HuH-7.5 (cell line): ENCODE data around the gene GOLGA8H.
"Not testable (repeated sequence)": the region's sequence is repeated elsewhere in the genome, so short reads cannot be mapped to it uniquely, and the experiment has no call there.

Source experiments
- DNase-seq: peaks from one replicate; pipeline ENCODE4 v3.0.0; 2011; ENCODE audit warnings: low spot score

GOLGA8H gene

GRCh38 chr15:30603796-30604195, at the start of gene GOLGA8H:
Gene GOLGA8H, plus strand, starts transcription at chr15:30604028. Its CDS starts 98 bp downstream, at chr15:30604126.
- DNase-seq = not testable (repeated sequence)

DNA sequence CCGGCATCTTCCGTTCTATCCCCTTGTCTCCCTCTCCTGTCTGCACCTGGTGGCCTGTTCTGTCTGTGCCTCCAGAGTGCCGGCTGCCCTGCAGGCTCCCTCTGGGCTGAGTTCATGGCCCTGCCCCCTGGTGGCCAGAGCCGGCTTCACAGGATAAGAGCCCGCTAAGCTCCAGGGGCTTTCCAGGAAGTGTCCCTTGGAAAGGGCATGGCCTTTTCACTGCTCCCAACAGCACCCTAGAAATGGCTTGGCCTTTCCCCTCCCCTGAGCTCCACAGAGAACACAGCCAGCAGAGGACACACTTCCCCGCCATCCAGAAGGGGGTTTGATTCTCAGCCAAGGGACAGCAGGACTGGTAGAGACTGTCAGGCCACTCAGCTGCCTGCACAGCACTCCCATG, 36.9 kb upstream of the GOLGA8H start:
- not testable (repeated sequence) for DNase-seq

GRCh38 chr15:30573012-30573491, 30.8 kb upstream of the GOLGA8H start:
- not testable (repeated sequence) for DNase-seq

DNA sequence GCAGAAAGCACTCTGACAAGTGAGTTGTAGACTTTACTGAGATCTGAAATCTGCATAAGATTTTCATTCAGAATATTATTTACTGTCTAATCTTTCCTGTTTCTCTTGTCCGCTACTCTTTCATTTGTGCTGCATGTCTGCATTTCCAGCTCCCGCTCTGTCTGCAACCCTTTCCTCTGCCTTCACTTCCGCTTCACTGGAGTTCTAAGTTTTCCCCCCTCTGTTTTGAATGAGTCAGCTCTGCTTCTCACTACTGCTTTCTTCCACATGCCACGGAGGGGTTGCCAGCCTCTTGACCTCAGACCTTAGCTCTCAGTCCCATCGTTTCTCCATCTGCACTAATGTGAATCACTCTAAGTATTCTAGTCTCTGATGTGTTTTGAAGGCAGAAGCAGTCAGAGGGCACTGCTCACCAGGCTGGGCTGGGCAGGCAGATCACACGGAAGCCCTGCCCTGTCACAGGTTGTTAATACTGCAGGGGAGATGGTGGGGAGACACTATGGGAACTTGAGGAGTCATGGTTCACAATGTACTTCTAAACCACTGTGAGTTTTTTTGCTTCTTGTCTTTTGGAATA, 24.3 kb upstream of the GOLGA8H start:
- not testable (repeated sequence) for DNase-seq

DNA sequence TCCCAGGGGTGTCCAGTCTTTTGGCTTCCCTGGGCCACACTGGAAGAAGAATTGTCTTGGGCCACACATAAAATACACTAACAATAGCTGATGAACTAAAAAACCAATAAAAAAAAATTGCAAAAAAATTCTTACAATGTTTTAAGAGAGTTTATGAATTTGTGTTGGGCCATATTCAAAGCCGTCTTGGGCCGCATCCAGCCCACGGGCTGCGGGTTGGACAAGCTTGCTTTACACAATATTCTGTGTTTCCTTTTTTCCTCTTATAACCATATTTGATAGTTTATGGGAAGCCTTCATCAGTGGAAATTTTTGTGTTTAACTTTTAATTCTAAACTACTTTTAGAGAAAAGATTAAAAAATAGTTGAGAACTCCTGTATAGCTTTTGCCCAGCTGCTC, 23.1 kb upstream of the GOLGA8H start:
- DNase-seq = not testable (repeated sequence)

GRCh38 chr15:30598953-30599352, 4.9 kb upstream of the GOLGA8H start:
- not testable (repeated sequence) for DNase-seq

- DNase-seq = not testable (repeated sequence)
Observed at GRCh38 chr15:30612271-30612670, 8.4 kb downstream of the GOLGA8H start.

GRCh38 chr15:30621342-30621741, 17.5 kb downstream of the GOLGA8H start:
- DNase-seq = not testable (repeated sequence)

DNA sequence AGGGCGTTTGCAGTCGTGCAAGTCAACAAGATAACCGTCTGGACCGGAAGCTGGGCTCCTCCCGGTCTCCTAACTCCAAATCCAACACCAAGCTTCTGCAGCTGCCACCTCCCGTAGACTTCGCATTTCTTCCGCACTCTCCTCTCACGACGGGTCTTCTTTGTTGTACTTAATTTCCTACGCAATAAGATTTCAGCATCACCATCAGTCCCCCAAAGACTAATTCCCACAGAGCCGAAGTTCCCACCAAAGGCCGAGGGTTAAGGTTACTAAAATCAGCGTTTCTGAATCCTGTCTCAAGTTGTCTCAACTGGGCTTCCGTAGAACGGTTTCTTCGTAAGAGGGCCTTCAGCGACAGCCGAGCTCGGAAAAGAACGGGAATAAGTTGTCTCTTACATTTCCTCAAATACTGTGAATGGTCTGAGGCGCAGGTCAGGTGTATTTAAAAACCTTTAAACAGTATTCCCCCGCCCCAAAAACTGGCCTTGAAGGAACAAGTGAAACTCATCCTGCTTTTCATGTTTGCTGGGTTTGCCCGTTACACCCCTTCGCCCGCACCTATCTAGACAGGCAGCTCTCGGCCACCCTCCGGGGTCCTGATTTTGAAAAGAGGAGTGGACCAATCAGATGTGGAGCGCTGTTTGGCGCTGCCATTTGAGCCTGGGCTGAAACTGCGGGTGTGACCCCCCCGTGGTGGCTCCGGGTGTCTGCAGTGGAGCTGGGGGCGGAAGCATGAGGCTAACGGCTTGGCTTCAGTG, 21.8 kb downstream of the GOLGA8H start, which contains the start of gene ARHGAP11B:
Gene ARHGAP11B, plus strand, starts transcription at position 693 of the 758 bp plus-strand sequence.
- DNase-seq = peak; percentile 44

- not testable (repeated sequence) for DNase-seq
Observed at GRCh38 chr15:30626194-30626565, 22.4 kb downstream of the GOLGA8H start.

GRCh38 chr15:30626632-30627031, 22.8 kb downstream of the GOLGA8H start:
- DNase-seq = not testable (repeated sequence)

DNA sequence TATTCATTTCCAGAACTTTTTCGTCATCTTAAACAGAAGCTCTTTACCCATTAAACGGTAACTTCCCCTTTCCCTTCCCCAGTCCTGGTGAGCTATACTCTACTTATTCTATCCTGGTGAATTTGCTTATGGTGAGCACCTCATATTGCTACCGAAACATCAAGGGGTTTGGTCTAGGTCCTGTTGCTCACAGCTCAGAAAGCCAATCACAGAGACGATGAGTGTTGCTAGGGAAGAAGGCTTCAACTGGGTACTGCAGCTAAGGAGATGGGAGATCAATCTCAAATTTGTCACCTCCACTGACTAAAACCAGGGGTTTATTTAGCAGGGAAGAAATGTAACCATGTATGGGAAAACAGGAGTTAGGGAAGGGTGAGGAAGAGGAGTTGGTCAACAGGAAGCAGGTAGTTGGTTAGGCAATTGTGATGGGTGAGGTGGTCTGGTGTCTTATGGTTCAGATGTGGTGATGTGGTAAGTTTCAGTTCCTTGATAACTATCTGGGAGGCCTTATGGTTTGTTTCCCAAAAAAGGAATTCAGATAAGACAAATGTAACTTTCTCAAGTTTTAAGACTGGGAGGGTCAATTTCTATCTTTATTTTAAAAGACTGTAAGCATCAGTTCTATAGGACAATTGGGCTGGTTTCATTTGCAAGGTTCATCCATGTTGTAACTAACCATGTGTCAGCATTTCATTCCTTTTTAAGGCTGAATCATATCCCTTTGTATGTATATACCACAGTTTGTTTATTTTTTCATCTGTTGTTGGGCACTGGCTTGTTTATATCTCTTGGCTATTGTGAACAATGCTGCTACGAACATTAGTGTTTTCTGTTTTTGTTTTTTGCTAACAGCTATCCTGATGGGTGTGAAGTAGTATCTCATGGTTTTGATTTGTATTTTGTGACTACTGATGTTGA, 46.4 kb downstream of the GOLGA8H start:
- DNase-seq = no peak

- DNase-seq = not testable (repeated sequence)
Observed at GRCh38 chr15:30661154-30661553, 57.3 kb downstream of the GOLGA8H start.
